ENCODE data around the gene PDLIM3.
"Not testable (repeated sequence)": the region's sequence is repeated elsewhere in the genome, so short reads cannot be mapped to it uniquely, and the experiment has no call there.

Gene PDLIM3

GRCh38 chr4:185534866-185535611 is at the start of gene PDLIM3:
TSS of gene PDLIM3 (minus strand) at chr4:185535507. CDS start at chr4:185535434, 73 bp downstream.
- DNase-seq (ENCODE audit: low read depth), result no peak

- DNase-seq (ENCODE audit: low read depth), result no peak
These were observed 48.5 kb upstream of the PDLIM3 start for GRCh38 chr4:185583813-185584212.

GRCh38 chr4:185582651-185583400 is 47.5 kb upstream of the PDLIM3 start:
- no peak for DNase-seq (ENCODE audit: low read depth)

- DNase-seq (ENCODE audit: low read depth), result no peak
These were observed 45.4 kb upstream of the PDLIM3 start for GRCh38 chr4:185580699-185581098.

- no peak for DNase-seq (ENCODE audit: low read depth)
These were observed 43.0 kb upstream of the PDLIM3 start for GRCh38 chr4:185578284-185578683.

GRCh38 chr4:185576962-185577950 is 41.9 kb upstream of the PDLIM3 start:
- no peak for DNase-seq (ENCODE audit: low read depth)

- DNase-seq (ENCODE audit: low read depth), result no peak
These were observed 41.1 kb upstream of the PDLIM3 start for GRCh38 chr4:185576314-185576961.

- no peak for DNase-seq (ENCODE audit: low read depth)
These were observed 38.4 kb upstream of the PDLIM3 start for GRCh38 chr4:185573651-185574199.

- no peak for DNase-seq (ENCODE audit: low read depth)
These were observed 35.4 kb upstream of the PDLIM3 start for GRCh38 chr4:185570727-185571126.

- DNase-seq (ENCODE audit: low read depth), result no peak
These were observed 32.4 kb upstream of the PDLIM3 start for GRCh38 chr4:185567381-185568376.

GRCh38 chr4:185566972-185567371 is 31.7 kb upstream of the PDLIM3 start:
- no peak for DNase-seq (ENCODE audit: low read depth)

GRCh38 chr4:185566425-185566824 is 31.1 kb upstream of the PDLIM3 start:
- no peak for DNase-seq (ENCODE audit: low read depth)

- DNase-seq (ENCODE audit: low read depth), result no peak
These were observed 30.4 kb upstream of the PDLIM3 start for GRCh38 chr4:185565696-185566095.

- DNase-seq (ENCODE audit: low read depth), result no peak
These were observed 29.0 kb upstream of the PDLIM3 start for GRCh38 chr4:185564349-185564748.

- no peak for DNase-seq (ENCODE audit: low read depth)
These were observed 27.2 kb upstream of the PDLIM3 start for GRCh38 chr4:185562531-185562930.

GRCh38 chr4:185560316-185560715 is 25.0 kb upstream of the PDLIM3 start:
- no peak for DNase-seq (ENCODE audit: low read depth)

GRCh38 chr4:185559915-185560281 is 24.6 kb upstream of the PDLIM3 start:
- DNase-seq (ENCODE audit: low read depth), result no peak

GRCh38 chr4:185559251-185559914 is 24.1 kb upstream of the PDLIM3 start:
- DNase-seq (ENCODE audit: low read depth), result not testable (repeated sequence)

GRCh38 chr4:185554365-185555126 is 19.2 kb upstream of the PDLIM3 start:
- no peak for DNase-seq (ENCODE audit: low read depth)
